K562 (cell line): Measurements from ENCODE around the gene SUPT20HL2.

Experiments used
- ATF1 ChIP-seq, 2 experiments: fragments of 450-650 bp in 1 of 2; IDR thresholded peaks; 2 replicates each; pipeline ENCODE4 v1.6.1; 2016; ENCODE audit warnings: missing compliant biosample characterization in 1 of 2, missing genetic modification characterization in 1 of 2
- CTCF ChIP-seq, 3 experiments: IDR thresholded peaks in 2 of 3; conservative IDR thresholded peaks in 1 of 3; 2 replicates each; pipeline ENCODE4 v1.5.1; 2011 to 2012; ENCODE audit warnings: low read length in 3 of 3, mild to moderate bottlenecking in 3 of 3, control low read depth in 2 of 3, improper control_type of control experiment in 1 of 3, inconsistent platforms in 1 of 3, low read depth in 1 of 3, mixed read lengths in 1 of 3, moderate library complexity in 1 of 3; ENCODE audit not compliant: insufficient read depth in 2 of 3
- DEAF1 ChIP-seq: fragments of 450-650 bp; formaldehyde crosslinking; IDR thresholded peaks from 2 replicates; pipeline ENCODE4 v1.4.0; 2020; ENCODE audit warnings: mild to moderate bottlenecking, moderate library complexity
- EP300 ChIP-seq: IDR thresholded peaks from 2 replicates; pipeline ENCODE4 v1.6.1; 2012; ENCODE audit warnings: low read length, improper control_type of control experiment
- HMBOX1 ChIP-seq: sonication (generic); IDR thresholded peaks from 2 replicates; pipeline ENCODE4 v1.6.1; 2016
- PCBP2 ChIP-seq: fragments of 200-400 bp; formaldehyde crosslinking; IDR thresholded peaks from 2 replicates; pipeline ENCODE4 v1.6.1; 2018; ENCODE audit warnings: low read length, low read depth, mild to moderate bottlenecking, moderate library complexity; ENCODE audit not compliant: poor library complexity, severe bottlenecking
- POLR2A ChIP-seq: fragments of 450-650 bp; conservative IDR thresholded peaks from 2 replicates; pipeline ENCODE4 v1.6.1; 2016
- RAD21 ChIP-seq, 2 experiments: fragments of 250-450 bp in 1 of 2; fragments of 450-650 bp in 1 of 2; sonication (Bioruptor Pico) in 1 of 2; formaldehyde crosslinking in 1 of 2; IDR thresholded peaks in 1 of 2; conservative IDR thresholded peaks in 1 of 2; 2 replicates each; pipeline versions ENCODE4 v1.4.0 to v1.8.0; 2020 to 2022; ENCODE audit warnings: mild to moderate bottlenecking in 2 of 2, moderate library complexity in 1 of 2
- RFX1 ChIP-seq: fragments of 450-650 bp; IDR thresholded peaks from 2 replicates; pipeline ENCODE4 v1.6.1; 2016; ENCODE audit warnings: mild to moderate bottlenecking, moderate library complexity
- SMAD2 ChIP-seq: fragments of 150-350 bp; IDR thresholded peaks from 2 replicates; pipeline ENCODE4 v1.6.1; 2014; ENCODE audit warnings: low read depth, mild to moderate bottlenecking, low read length
- SP2 ChIP-seq: IDR thresholded peaks from 2 replicates; pipeline ENCODE4 v1.6.1; 2011; ENCODE audit warnings: mild to moderate bottlenecking, low read depth, low read length, moderate library complexity; ENCODE audit not compliant: poor library complexity, severe bottlenecking; ENCODE audit errors: extremely low read depth
- TBL1XR1 ChIP-seq, 2 experiments: IDR thresholded peaks; 2 replicates each; pipeline ENCODE4 v1.6.1; 2012; ENCODE audit warnings: improper control_type of control experiment in 2 of 2, low read length in 2 of 2, mild to moderate bottlenecking in 1 of 2
- YY1 ChIP-seq, 3 experiments: IDR thresholded peaks; 2 replicates each; pipeline ENCODE4 v1.6.1; 2011; ENCODE audit warnings: low read length in 2 of 3, mild to moderate bottlenecking in 2 of 3, moderate library complexity in 2 of 3, borderline replicate concordance in 1 of 3, control low read depth in 1 of 3, low read depth in 1 of 3; ENCODE audit not compliant: insufficient read depth in 3 of 3, insufficient replicate concordance in 2 of 3, control insufficient read depth in 1 of 3, insufficient read length in 1 of 3; ENCODE audit errors: extremely low read depth in 1 of 3
- ZFX ChIP-seq: sonication (generic); formaldehyde crosslinking; IDR thresholded peaks from 2 replicates; pipeline ENCODE4 v1.8.0; 2022; ENCODE audit warnings: mild to moderate bottlenecking, missing genetic modification reagents, moderate library complexity

- peak; percentile 37 to 53 (median 40); a peak in 5 of 6 replicates for TF ChIP-seq CTCF (IDR thresholded peaks at IDR 0.05 in 2 of 3, conservative IDR thresholded peaks at IDR 0.05 in 1 of 3; ENCODE audit: insufficient read depth in 2 of 3, low read depth in 1 of 3, low read length in 3 of 3)
- TF ChIP-seq ATF1 (CRISPR knock-in tag; IDR thresholded peaks at IDR 0.05), result no peak
- TF ChIP-seq ATF1 (tag; IDR thresholded peaks at IDR 0.05), result no peak
- TF ChIP-seq YY1 (IDR thresholded peaks at IDR 0.05; ENCODE audit: borderline replicate concordance in 1 of 3, control insufficient read depth in 1 of 3, extremely low read depth in 1 of 3, insufficient read depth in 3 of 3, insufficient read length in 1 of 3, insufficient replicate concordance in 2 of 3, low read depth in 1 of 3, low read length in 2 of 3), result no peak
- no peak for TF ChIP-seq HMBOX1
- no peak for TF ChIP-seq RFX1
- TF ChIP-seq EP300, result no peak
- peak in 1 of 2 experiments; percentile 39; a peak in 2 of 4 replicates for TF ChIP-seq RAD21 (CRISPR knock-in tag; conservative IDR thresholded peaks at IDR 0.05 in 1 of 2, IDR thresholded peaks at IDR 0.05 in 1 of 2)
- TF ChIP-seq PCBP2, result no peak
- no peak for TF ChIP-seq ZFX
- TF ChIP-seq SMAD2, result no peak
- TF ChIP-seq TBL1XR1 (IDR thresholded peaks at IDR 0.05; ENCODE audit: low read length in 2 of 2), result no peak
- TF ChIP-seq POLR2A, result no peak
- TF ChIP-seq SP2, result no peak
- no peak for TF ChIP-seq DEAF1 (CRISPR knock-in tag)
Measured at GRCh38 chrX:24294619-24295018, 19.2 kb downstream of the SUPT20HL2 start.
